WTC11 (cell line): Measurements from ENCODE around the gene SERPINB4. TPM values are rescaled to one million over a fixed set of nuclear protein-coding genes. Genes with fewer than 3 reads are reported as not detected.

Source experiments
- ATAC-seq: fragments of 200-7000 bp; cut with Tn5 transposase; 2 replicates; pipeline ENCODE4 v1.10.0; 2021; ENCODE audit warnings: mild to moderate bottlenecking, moderate library complexity
- CTCF ChIA-PET: fragments of 300-600 bp; sonication (Branson Sonifier 250); formaldehyde crosslinking; loops from one replicate; lab custom pipeline; 2021; ENCODE audit warnings: antibody characterized with exemption; lab: Charles Lee
- POLR2A ChIA-PET: fragments of 350-600 bp; sonication (Branson Sonifier 250); formaldehyde crosslinking; loops from one replicate; lab custom pipeline; 2021; ENCODE audit warnings: antibody characterized with exemption; lab: Charles Lee
- DNase-seq: peaks from one replicate; pipeline ENCODE4 v3.0.0; 2021; ENCODE audit warnings: low spot score
- H3K27ac Mint-ChIP-seq: 2 replicates; pipeline ENCODE4 v1.8.0; 2021; ENCODE audit warnings: mixed read lengths
- H3K27me3 Mint-ChIP-seq: 2 replicates; pipeline ENCODE4 v1.8.0; 2021; ENCODE audit warnings: low read depth, mild to moderate bottlenecking, moderate library complexity, mixed read lengths
- H3K36me3 Mint-ChIP-seq: 2 replicates; pipeline ENCODE4 v1.8.0; 2021; ENCODE audit warnings: mixed read lengths
- H3K4me1 Mint-ChIP-seq: 2 replicates; pipeline ENCODE4 v1.8.0; 2022; ENCODE audit warnings: mixed read lengths
- H3K4me3 Mint-ChIP-seq: 2 replicates; pipeline ENCODE4 v1.8.0; 2021; ENCODE audit warnings: mild to moderate bottlenecking, moderate library complexity, mixed read lengths
- H3K9me3 Mint-ChIP-seq: 2 replicates; pipeline ENCODE4 v1.8.0; 2021; ENCODE audit warnings: mixed read lengths
- CREB1 ChIP-seq: sonication (generic); formaldehyde crosslinking; IDR thresholded peaks from 2 replicates; pipeline ENCODE4 v1.8.0; 2023; ENCODE audit warnings: mild to moderate bottlenecking, missing genetic modification reagents
- CREM ChIP-seq: sonication (generic); formaldehyde crosslinking; IDR thresholded peaks from 2 replicates; pipeline ENCODE4 v1.8.1; 2022; ENCODE audit warnings: mild to moderate bottlenecking, missing genetic modification reagents, moderate library complexity
- E2F1 ChIP-seq: sonication (generic); formaldehyde crosslinking; IDR thresholded peaks from 2 replicates; pipeline ENCODE4 v1.8.0; 2022; ENCODE audit warnings: mild to moderate bottlenecking, missing genetic modification reagents
- E2F4 ChIP-seq: sonication (generic); formaldehyde crosslinking; IDR thresholded peaks from 2 replicates; pipeline ENCODE4 v1.8.1; 2022; ENCODE audit warnings: low read depth, mild to moderate bottlenecking, moderate library complexity, missing genetic modification reagents, borderline replicate concordance
- FOXK1 ChIP-seq: sonication (generic); formaldehyde crosslinking; IDR thresholded peaks from 2 replicates; pipeline ENCODE4 v1.8.0; 2022; ENCODE audit warnings: mild to moderate bottlenecking, moderate library complexity, missing genetic modification reagents
- JUN ChIP-seq: sonication (generic); formaldehyde crosslinking; IDR thresholded peaks from 2 replicates; pipeline ENCODE4 v1.8.0; 2023; ENCODE audit warnings: mild to moderate bottlenecking, missing genetic modification reagents
- MYBL2 ChIP-seq: sonication (generic); formaldehyde crosslinking; IDR thresholded peaks from 2 replicates; pipeline ENCODE4 v1.8.1; 2023; ENCODE audit warnings: mild to moderate bottlenecking, moderate library complexity, missing genetic modification reagents
- NR1H2 ChIP-seq: sonication (generic); formaldehyde crosslinking; IDR thresholded peaks from 2 replicates; pipeline ENCODE4 v1.9.0; 2021; ENCODE audit warnings: mild to moderate bottlenecking, moderate library complexity, missing genetic modification reagents
- SMAD4 ChIP-seq: sonication (generic); formaldehyde crosslinking; IDR thresholded peaks from 2 replicates; pipeline ENCODE4 v1.8.0; 2022; ENCODE audit warnings: mild to moderate bottlenecking, missing genetic modification reagents
- ZNF121 ChIP-seq: sonication (generic); formaldehyde crosslinking; IDR thresholded peaks from 2 replicates; pipeline ENCODE4 v1.8.0; 2023; ENCODE audit warnings: missing genetic modification reagents
- ZNF138 ChIP-seq: sonication (generic); formaldehyde crosslinking; conservative IDR thresholded peaks from 2 replicates; pipeline ENCODE4 v1.8.1; 2022; ENCODE audit warnings: mild to moderate bottlenecking, moderate library complexity, missing genetic modification reagents
- ZNF219 ChIP-seq: sonication (generic); formaldehyde crosslinking; IDR thresholded peaks from 2 replicates; pipeline ENCODE4 v1.8.0; 2023; ENCODE audit warnings: missing genetic modification reagents, mild to moderate bottlenecking, borderline replicate concordance
- ZNF263 ChIP-seq: sonication (generic); formaldehyde crosslinking; IDR thresholded peaks from 2 replicates; pipeline ENCODE4 v1.8.1; 2022; ENCODE audit warnings: low read depth, mild to moderate bottlenecking, moderate library complexity, missing genetic modification reagents
- ZNF396 ChIP-seq: fragments of 250-450 bp; sonication (Bioruptor Pico); IDR thresholded peaks from 2 replicates; pipeline ENCODE4 v1.8.0; 2021; ENCODE audit warnings: mild to moderate bottlenecking, moderate library complexity, borderline replicate concordance
- ZNF671 ChIP-seq: fragments of 250-450 bp; sonication (Bioruptor Pico); IDR thresholded peaks from 2 replicates; pipeline ENCODE4 v1.8.0; 2021; ENCODE audit warnings: mild to moderate bottlenecking
- total RNA-seq: library from RNA; stranded (reverse); gene quantifications from 3 replicates; pipeline ENCODE4 v1.2.3, GENCODE V29; 2021
- TF ChIP-seq, protein P1 (sequence below): sonication (generic); formaldehyde crosslinking; IDR thresholded peaks from 2 replicates; pipeline ENCODE4 v1.8.0; 2022; ENCODE audit warnings: mild to moderate bottlenecking, missing genetic modification reagents
- TF ChIP-seq, protein P2 (sequence below): sonication (generic); formaldehyde crosslinking; IDR thresholded peaks from 2 replicates; pipeline ENCODE4 v1.8.0; 2023; ENCODE audit warnings: mild to moderate bottlenecking, missing genetic modification reagents
- TF ChIP-seq, protein P3 (sequence below): sonication (generic); formaldehyde crosslinking; IDR thresholded peaks from 2 replicates; pipeline ENCODE4 v1.8.1; 2023; ENCODE audit warnings: mild to moderate bottlenecking, moderate library complexity, missing genetic modification reagents
- TF ChIP-seq, protein P4 (sequence below): sonication (generic); formaldehyde crosslinking; IDR thresholded peaks from 2 replicates; pipeline ENCODE4 v1.8.0; 2023; ENCODE audit warnings: missing genetic modification reagents
- TF ChIP-seq, protein P5 (sequence below): fragments of 250-450 bp; sonication (Bioruptor Pico); IDR thresholded peaks from 2 replicates; pipeline ENCODE4 v1.9.0; 2021; ENCODE audit warnings: moderate library complexity, mild to moderate bottlenecking, inconsistent platforms, borderline replicate concordance
- TF ChIP-seq, protein P6 (sequence below): fragments of 250-450 bp; sonication (Bioruptor Pico); IDR thresholded peaks from 2 replicates; pipeline ENCODE4 v1.9.0; 2021; ENCODE audit warnings: mild to moderate bottlenecking
- TF ChIP-seq, protein P7 (sequence below): sonication (generic); formaldehyde crosslinking; IDR thresholded peaks from 2 replicates; pipeline ENCODE4 v1.8.1; 2023; ENCODE audit warnings: mild to moderate bottlenecking, missing genetic modification reagents, moderate library complexity

Gene SERPINB4
- total RNA-seq, 1 experiment from 2014 or later, result 1.3 TPM

DNA sequence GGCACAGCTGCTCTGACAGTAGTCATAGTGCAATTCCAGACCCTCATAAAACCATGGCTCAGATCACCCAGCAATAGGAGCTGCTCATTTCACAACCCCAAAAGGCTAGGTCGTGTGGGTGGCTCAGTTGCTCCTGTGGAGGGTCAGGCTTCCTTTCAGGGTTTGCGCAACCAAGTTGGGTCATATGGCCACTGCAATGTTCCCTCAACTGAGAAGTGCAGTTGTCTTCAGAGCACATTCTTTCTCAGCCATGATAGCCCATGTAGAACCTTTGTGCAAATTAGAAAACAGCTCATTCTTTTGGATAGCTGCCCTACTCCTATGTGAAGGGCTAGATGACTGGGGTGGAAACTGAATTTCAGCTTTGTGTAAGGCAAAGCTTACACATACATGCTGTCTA lies 53.7 kb downstream of the SERPINB4 start:
- Mint-ChIP-seq H3K4me3 (no peak overlapping the region), H3K27ac (no peak overlapping the region), H3K4me1 (peaks cover 4% of the 10 kb centered on the region)
- no peak for TF ChIP-seq NR1H2 (CRISPR knock-in tag)
- no peak for TF ChIP-seq SMAD4 (CRISPR knock-in tag)
- TF ChIP-seq ZNF396 (CRISPR knock-in tag), result no peak
- TF ChIP-seq ZNF219 (CRISPR knock-in tag), result no peak
- TF ChIP-seq ZNF671, result no peak
- TF ChIP-seq JUN, result no peak
- TF ChIP-seq, protein P1, sequence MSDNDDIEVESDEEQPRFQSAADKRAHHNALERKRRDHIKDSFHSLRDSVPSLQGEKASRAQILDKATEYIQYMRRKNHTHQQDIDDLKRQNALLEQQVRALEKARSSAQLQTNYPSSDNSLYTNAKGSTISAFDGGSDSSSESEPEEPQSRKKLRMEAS (CRISPR knock-in tag), result no peak
- no peak for TF ChIP-seq ZNF263 (CRISPR knock-in tag)
- TF ChIP-seq CREM (CRISPR knock-in tag), result no peak
- TF ChIP-seq, protein P2, sequence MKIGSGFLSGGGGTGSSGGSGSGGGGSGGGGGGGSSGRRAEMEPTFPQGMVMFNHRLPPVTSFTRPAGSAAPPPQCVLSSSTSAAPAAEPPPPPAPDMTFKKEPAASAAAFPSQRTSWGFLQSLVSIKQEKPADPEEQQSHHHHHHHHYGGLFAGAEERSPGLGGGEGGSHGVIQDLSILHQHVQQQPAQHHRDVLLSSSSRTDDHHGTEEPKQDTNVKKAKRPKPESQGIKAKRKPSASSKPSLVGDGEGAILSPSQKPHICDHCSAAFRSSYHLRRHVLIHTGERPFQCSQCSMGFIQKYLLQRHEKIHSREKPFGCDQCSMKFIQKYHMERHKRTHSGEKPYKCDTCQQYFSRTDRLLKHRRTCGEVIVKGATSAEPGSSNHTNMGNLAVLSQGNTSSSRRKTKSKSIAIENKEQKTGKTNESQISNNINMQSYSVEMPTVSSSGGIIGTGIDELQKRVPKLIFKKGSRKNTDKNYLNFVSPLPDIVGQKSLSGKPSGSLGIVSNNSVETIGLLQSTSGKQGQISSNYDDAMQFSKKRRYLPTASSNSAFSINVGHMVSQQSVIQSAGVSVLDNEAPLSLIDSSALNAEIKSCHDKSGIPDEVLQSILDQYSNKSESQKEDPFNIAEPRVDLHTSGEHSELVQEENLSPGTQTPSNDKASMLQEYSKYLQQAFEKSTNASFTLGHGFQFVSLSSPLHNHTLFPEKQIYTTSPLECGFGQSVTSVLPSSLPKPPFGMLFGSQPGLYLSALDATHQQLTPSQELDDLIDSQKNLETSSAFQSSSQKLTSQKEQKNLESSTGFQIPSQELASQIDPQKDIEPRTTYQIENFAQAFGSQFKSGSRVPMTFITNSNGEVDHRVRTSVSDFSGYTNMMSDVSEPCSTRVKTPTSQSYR (CRISPR knock-in tag), result no peak
- TF ChIP-seq, protein P3, sequence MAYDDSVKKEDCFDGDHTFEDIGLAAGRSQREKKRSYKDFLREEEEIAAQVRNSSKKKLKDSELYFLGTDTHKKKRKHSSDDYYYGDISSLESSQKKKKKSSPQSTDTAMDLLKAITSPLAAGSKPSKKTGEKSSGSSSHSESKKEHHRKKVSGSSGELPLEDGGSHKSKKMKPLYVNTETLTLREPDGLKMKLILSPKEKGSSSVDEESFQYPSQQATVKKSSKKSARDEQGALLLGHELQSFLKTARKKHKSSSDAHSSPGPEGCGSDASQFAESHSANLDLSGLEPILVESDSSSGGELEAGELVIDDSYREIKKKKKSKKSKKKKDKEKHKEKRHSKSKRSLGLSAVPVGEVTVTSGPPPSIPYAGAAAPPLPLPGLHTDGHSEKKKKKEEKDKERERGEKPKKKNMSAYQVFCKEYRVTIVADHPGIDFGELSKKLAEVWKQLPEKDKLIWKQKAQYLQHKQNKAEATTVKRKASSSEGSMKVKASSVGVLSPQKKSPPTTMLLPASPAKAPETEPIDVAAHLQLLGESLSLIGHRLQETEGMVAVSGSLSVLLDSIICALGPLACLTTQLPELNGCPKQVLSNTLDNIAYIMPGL (CRISPR knock-in tag), result no peak
- no peak for TF ChIP-seq E2F4 (CRISPR knock-in tag)
- no peak for TF ChIP-seq MYBL2 (CRISPR knock-in tag)
- no peak for TF ChIP-seq FOXK1 (CRISPR knock-in tag)
- no peak for TF ChIP-seq CREB1 (CRISPR knock-in tag)
- TF ChIP-seq, protein P4, sequence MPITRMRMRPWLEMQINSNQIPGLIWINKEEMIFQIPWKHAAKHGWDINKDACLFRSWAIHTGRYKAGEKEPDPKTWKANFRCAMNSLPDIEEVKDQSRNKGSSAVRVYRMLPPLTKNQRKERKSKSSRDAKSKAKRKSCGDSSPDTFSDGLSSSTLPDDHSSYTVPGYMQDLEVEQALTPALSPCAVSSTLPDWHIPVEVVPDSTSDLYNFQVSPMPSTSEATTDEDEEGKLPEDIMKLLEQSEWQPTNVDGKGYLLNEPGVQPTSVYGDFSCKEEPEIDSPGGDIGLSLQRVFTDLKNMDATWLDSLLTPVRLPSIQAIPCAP (CRISPR knock-in tag), result no peak
- TF ChIP-seq, all 79 proteins: peak for 0
- POLR2A ChIA-PET, result no interaction called here
- Mint-ChIP-seq H3K9me3 (no peaks in the 10 kb centered on the region), H3K27me3 (no peaks in the 10 kb centered on the region), H3K36me3 (no peaks in the 10 kb centered on the region)
- ATAC-seq, result no peak
- DNase-seq, result no peak
- CTCF ChIA-PET, result interaction anchor here (0.7 kb wide), 1 partner anchor 152 kb away, joined by 4 read pairs; no protein-coding TSS in a partner anchor

DNA sequence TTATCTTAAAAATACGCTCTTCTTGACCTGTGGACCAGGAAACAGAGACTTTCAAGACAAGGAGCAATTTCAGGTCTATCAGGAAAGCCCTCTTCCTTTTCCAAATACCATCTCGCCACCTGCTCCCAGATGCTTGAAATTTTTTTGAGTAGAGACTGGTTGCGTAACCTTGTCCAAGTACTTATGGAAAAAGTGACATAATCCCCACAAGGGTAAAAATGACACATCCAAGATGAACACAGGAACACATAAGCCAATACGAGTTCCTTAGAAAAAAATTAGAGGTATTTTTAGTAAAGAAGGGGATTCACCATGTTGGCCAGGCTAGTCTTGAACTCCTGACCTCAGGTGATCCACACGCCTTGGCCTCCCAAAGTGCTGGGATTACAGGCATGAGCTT lies 55.1 kb downstream of the SERPINB4 start:
- Mint-ChIP-seq H3K4me3 (no peak overlapping the region), H3K36me3 (no peaks in the 10 kb centered on the region), H3K27ac (no peak overlapping the region), H3K4me1 (peaks cover 4% of the 10 kb centered on the region), H3K9me3 (no peaks in the 10 kb centered on the region), H3K27me3 (no peaks in the 10 kb centered on the region)
- ChIA-PET POLR2A (interaction anchor here (0.6 kb wide), 1 partner anchor 17 kb away, joined by 3 read pairs; no protein-coding TSS in a partner anchor), CTCF (no interaction called here)
- no peak for ATAC-seq
- no peak for DNase-seq
- TF ChIP-seq, protein P4 (CRISPR knock-in tag), result no peak
- TF ChIP-seq, protein P5, sequence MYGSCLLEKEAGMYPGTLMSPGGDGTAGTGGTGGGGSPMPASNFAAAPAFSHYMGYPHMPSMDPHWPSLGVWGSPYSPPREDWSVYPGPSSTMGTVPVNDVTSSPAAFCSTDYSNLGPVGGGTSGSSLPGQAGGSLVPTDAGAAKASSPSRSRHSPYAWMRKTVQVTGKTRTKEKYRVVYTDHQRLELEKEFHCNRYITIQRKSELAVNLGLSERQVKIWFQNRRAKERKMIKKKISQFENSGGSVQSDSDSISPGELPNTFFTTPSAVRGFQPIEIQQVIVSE, result no peak
- no peak for TF ChIP-seq CREM (CRISPR knock-in tag)
- no peak for TF ChIP-seq E2F1 (CRISPR knock-in tag)
- TF ChIP-seq, protein P6, sequence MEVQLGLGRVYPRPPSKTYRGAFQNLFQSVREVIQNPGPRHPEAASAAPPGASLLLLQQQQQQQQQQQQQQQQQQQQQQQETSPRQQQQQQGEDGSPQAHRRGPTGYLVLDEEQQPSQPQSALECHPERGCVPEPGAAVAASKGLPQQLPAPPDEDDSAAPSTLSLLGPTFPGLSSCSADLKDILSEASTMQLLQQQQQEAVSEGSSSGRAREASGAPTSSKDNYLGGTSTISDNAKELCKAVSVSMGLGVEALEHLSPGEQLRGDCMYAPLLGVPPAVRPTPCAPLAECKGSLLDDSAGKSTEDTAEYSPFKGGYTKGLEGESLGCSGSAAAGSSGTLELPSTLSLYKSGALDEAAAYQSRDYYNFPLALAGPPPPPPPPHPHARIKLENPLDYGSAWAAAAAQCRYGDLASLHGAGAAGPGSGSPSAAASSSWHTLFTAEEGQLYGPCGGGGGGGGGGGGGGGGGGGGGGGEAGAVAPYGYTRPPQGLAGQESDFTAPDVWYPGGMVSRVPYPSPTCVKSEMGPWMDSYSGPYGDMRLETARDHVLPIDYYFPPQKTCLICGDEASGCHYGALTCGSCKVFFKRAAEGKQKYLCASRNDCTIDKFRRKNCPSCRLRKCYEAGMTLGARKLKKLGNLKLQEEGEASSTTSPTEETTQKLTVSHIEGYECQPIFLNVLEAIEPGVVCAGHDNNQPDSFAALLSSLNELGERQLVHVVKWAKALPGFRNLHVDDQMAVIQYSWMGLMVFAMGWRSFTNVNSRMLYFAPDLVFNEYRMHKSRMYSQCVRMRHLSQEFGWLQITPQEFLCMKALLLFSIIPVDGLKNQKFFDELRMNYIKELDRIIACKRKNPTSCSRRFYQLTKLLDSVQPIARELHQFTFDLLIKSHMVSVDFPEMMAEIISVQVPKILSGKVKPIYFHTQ (CRISPR knock-in tag), result no peak
- TF ChIP-seq ZNF121 (CRISPR knock-in tag), result no peak
- no peak for TF ChIP-seq ZNF138 (CRISPR knock-in tag)
- TF ChIP-seq, protein P7, sequence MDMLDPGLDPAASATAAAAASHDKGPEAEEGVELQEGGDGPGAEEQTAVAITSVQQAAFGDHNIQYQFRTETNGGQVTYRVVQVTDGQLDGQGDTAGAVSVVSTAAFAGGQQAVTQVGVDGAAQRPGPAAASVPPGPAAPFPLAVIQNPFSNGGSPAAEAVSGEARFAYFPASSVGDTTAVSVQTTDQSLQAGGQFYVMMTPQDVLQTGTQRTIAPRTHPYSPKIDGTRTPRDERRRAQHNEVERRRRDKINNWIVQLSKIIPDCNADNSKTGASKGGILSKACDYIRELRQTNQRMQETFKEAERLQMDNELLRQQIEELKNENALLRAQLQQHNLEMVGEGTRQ (CRISPR knock-in tag), result no peak
